Endothelial cell of umbilical vein (primary cell): ENCODE measurements around the gene COL28A1.

Source experiments
- EZH2 ChIP-seq: IDR thresholded peaks from 2 replicates; pipeline ENCODE4 v1.6.1; 2012; ENCODE audit warnings: borderline replicate concordance, low read depth, mild to moderate bottlenecking, moderate library complexity, low read length, inconsistent platforms; ENCODE audit not compliant: severe bottlenecking
- JUN ChIP-seq: IDR thresholded peaks from 2 replicates; pipeline ENCODE4 v1.6.1; 2011; ENCODE audit warnings: borderline replicate concordance, low read depth; ENCODE audit not compliant: insufficient read length, insufficient read depth
- POLR2A ChIP-seq: IDR thresholded peaks from 2 replicates; pipeline ENCODE4 v1.6.1; 2012; ENCODE audit warnings: low read depth, mild to moderate bottlenecking, control low read depth, low read length
- POLR2AphosphoS5 ChIP-seq: IDR thresholded peaks from 2 replicates; pipeline ENCODE4 v1.6.1; 2012; ENCODE audit warnings: low read depth, mild to moderate bottlenecking, control low read depth, low read length, moderate library complexity; ENCODE audit not compliant: insufficient read depth
- TF ChIP-seq, protein P1 (sequence below), 2 donors: IDR thresholded peaks; 1 replicate in 1 of 2; 2 replicates in 1 of 2; pipeline ENCODE4 v1.5.1; 2011; ENCODE audit warnings: low read length in 2 of 2, mild to moderate bottlenecking in 2 of 2, moderate library complexity in 2 of 2, control low read depth in 1 of 2, inconsistent platforms in 1 of 2, low read depth in 1 of 2; ENCODE audit not compliant: insufficient read depth in 1 of 2; ENCODE audit errors: extremely low read depth in 1 of 2

GRCh38 chr7:7505915-7506314, 29.8 kb downstream of the COL28A1 start:
- TF ChIP-seq, protein P1, sequence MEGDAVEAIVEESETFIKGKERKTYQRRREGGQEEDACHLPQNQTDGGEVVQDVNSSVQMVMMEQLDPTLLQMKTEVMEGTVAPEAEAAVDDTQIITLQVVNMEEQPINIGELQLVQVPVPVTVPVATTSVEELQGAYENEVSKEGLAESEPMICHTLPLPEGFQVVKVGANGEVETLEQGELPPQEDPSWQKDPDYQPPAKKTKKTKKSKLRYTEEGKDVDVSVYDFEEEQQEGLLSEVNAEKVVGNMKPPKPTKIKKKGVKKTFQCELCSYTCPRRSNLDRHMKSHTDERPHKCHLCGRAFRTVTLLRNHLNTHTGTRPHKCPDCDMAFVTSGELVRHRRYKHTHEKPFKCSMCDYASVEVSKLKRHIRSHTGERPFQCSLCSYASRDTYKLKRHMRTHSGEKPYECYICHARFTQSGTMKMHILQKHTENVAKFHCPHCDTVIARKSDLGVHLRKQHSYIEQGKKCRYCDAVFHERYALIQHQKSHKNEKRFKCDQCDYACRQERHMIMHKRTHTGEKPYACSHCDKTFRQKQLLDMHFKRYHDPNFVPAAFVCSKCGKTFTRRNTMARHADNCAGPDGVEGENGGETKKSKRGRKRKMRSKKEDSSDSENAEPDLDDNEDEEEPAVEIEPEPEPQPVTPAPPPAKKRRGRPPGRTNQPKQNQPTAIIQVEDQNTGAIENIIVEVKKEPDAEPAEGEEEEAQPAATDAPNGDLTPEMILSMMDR (IDR thresholded peaks at IDR 0.05; ENCODE audit: extremely low read depth in 1 of 2, insufficient read depth in 1 of 2, low read depth in 1 of 2, low read length in 2 of 2): no peak
- TF ChIP-seq EZH2 (no peak), POLR2AphosphoS5 (no peak), POLR2A (no peak), JUN (no peak)
